Stimulated activated CD8-positive, alpha-beta memory T cell treated with anti-CD3 and anti-CD28 coated beads, Interleukin-15, amount 100 ng/mL, for 48 hours (primary cell): ENCODE measurements around the gene CNPPD1.

Experiments
- DNase-seq, 2 donors: peaks; one replicate each; pipeline ENCODE4 v3.0.0-alpha.2; 2020; ENCODE audit warnings: low read depth in 2 of 2

The CNPPD1 gene

DNA sequence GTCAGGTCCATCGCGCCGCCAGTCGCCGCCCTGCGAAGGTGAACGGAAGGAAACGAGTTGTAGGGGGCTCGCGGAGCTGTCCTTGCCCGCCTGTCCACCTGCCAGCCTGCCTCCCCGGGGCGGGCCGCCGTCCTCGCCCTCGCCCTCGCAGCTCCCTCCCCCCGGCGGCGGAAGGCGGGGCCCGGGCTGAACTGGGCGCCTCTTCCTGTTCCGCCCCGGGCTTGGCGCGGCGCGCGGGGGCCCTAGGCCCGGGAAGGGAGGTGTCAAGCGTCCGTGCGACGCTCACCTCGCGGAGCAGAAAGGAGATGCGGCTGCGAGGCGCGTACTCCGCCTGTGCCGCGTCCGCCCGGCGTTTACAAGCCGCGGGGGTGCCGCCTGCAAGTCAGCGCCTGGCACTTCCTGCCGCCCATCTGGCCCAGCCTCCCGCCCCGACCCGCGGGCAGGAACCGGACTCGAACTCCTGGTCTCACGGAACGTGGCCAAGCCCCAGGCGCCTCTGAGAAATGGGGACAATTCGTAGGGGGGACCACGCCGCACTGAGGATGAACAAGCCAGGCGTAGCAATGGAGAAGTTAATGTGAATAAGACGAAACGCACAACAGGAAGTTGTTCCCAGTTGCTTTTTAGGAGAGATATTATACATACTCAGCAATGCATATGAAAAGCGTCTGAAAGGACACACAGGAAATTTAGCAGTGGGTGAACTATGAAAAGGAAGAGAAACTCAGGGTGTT is at the start of gene CNPPD1:
CNPPD1 (minus strand) TSS at position 108 of the 734 bp plus-strand sequence; CDS start at position 11, 97 bp downstream.
- peak; percentile 84 to 85 for DNase-seq

- DNase-seq: no peak
Measured at GRCh38 chr2:219225350-219225749, 48.6 kb upstream of the CNPPD1 start.

DNA sequence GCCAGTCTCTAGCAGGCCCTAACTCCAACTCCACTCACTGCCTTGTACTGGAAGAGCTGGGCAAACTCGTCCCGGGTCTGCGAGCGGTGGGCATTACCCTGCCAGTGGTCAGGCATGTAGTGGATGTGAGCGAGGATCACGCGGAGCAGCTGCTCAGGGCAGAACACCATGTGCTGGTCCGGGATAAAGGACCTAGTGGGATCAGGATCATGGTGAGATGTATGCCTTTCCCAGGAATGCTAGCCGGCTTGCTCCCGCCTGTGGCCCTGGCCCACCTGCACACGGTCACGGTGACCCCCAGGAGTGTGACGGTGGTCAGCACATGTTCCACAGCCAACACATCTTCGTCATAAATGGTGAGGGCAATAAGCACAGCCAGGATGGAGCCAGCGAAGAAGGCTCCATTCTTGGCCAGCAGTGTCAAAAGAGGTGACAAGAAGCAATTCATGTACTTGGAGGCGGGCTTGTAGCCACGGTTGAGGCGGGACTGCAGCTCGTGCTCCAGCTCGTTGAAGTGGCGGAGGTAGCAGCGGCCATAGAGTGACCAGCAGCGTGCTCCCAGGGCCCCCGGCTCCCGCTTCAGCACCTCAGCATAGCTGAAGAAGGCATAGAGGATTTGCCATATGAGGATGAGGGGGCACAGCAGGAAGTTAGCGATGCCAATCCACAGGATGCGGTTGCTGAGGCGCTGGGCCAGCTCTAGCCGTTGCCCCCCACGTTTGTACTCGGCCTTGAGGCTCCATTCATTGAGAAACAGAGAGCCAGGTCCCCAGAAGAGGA is 47.3 kb upstream of the CNPPD1 start:
- no peak for DNase-seq

DNA sequence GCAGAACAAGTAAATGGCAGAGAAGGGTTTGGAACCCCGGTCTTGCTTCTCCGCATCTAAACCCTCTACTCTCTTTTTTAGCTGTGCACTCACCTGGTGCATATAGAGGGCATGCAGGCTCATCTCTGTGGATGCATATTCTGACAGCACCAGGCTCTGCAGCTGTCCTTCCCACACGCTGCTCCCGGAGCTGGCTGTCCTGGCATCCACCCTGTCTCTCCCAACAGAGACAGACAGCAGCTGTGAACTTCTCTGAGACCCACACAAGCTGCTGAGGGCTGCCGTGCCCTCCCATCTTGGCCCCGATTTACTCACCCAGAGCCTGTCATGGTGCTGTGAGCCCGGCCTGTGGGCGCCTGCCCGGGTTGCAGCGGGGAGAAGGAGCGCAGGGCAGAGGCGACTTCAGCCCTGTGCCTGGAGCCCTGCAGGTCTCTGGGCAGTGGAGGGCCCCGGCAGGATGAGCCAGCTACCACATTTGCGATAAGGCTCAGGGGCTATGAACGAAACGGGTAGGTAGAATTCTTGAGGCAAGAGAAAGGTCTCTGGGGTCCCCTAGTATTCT is 45.3 kb upstream of the CNPPD1 start:
- no peak for DNase-seq

- no peak for DNase-seq
Measured at GRCh38 chr2:219220652-219221402, 44.1 kb upstream of the CNPPD1 start.

GRCh38 chr2:219219784-219220532 is 43.2 kb upstream of the CNPPD1 start:
- no peak for DNase-seq

DNA sequence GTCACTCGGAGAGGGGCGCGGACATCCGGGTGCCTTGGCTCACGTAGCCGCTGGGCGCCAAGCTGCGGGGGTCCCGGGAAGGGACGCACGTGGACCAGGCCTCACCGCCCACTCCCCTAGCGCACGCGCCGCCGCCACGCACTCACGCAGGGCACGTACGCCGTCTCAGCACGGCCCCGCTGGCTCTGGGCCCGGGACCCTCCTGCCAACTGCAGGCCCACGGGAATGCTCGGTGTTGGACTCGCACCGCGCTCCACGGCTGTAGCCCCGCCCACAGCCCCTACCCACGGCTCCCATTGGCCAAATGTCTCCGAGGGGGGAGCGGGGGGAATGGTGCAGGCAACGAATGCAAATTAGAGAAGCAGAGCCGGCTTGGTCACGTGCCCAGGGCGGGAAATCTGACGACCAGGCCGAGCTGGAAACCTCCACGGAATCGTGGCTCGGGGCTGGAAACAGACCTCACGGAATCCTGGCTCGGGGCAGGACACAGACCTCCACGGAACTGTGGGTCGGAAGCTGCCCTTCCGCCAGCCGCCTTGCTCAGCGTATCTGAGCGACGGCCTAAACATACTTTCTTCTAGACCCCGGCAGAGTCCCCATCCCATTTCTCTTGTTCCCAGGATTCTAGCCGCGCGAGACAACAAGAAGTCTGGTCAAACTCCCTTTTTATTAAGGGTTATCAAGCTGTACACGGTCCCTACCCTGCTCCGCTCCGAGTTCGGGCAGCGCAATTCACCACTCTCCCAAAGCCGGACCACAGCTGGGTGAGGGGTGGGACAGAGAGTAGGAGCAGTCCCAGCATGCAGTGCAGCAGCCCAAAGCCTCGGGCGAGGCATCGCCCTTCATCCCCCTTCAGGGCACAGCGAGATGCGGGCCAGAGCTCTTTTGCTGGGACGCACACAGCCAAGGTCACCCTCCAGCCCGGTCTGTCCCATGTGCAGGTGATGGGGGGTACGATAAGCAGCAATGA is 42.3 kb upstream of the CNPPD1 start, which contains the start of gene ABCB6:
ABCB6 (minus strand) TSS at position 227 of the 970 bp plus-strand sequence. CDS start 285 bp downstream, outside the sequence.
- DNase-seq: peak; percentile 79 to 86

DNA sequence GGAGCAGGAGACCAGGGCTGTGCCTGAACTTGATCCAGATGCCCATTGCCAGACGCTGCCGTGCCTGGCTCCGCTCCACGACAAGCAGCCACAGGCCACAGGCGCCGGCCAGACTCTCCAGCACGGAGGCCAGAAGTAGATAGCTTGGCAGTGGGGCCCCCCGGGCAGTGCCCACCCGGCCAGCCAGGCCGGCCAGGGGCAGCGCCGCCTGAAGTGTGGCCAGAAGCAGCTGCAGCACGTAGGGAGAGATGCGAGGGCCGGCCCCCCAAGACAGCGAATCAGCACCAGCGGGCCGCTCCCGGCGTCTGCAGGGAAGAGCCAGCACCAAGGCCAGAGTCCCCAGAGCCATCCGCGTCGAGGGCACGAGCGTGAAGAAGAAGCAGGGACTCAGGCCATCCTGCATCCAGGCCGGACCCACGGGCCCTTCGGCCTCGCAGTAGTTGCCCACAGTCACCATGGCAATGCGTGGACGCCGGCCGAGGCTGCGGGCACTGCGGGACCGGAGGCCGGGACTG is 41.5 kb upstream of the CNPPD1 start:
- no peak for DNase-seq

DNA sequence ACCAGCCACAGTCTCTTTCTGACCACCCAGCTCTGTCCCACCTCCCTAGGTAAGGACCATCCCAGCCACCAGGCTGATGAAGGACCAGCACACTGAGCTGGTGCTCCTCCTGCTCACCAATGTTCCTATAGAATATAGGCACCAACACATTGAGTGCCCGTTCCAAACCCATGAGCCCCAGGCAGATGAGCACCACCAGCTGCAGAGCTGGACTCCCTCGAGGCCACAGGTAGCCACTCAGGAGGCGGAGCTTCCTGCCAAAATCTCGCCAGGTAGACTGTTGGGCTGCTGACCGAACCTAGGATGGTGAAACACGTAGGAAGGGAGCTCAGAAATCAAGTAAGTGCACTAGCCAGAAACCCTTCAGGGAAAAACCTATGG is 39.8 kb upstream of the CNPPD1 start:
- no peak for DNase-seq

DNA sequence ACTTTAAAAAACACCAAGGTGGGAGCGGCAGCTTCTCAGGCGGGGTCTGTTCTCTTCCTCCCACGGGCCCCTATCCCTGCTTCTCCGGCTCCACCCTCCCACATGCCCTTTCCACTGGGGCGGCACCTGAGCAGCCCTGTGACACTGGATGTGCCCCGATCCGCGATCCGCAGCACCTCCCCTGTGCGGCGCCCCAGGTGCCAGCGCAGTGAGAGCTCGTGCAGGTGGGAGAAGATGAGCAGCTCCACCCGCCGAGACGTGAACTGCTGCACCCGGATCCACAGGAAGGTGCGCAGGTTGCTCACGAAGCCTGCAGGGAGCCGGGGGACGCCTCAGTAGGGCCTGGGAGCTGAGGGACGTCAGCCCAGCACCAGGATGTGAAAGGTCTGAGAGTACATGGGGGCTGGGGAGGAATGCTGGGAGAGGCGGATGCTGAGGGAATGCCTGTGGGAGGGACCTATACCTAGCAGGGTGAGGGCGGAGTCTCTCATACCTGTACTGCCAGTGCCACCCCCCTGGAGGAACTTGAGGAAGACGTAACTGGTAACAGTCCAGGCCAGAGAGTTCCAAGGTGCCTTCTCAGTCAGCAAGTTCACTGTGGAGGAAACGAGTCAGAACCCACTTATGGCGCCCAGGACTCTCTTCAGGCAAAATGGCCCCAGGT is 39.3 kb upstream of the CNPPD1 start:
- DNase-seq: no peak

DNA sequence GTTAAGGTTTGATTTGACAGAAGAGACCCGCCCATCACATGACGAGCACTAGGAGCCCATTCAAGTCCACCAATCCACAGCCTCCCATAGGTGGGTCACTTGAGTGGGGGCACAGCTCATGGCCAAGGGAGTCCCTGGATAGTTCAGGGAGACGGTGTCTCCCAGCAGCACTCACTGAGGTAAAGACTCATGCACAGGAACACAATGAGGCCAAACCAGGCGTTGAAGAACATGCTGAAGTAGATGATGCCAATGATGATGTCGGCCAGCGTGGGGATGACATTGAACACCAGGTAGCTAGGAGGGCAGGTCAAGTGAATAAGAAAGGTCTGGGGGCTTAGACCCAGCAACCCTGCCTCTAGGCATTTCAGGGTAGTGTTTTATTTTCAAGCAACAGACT is 38.1 kb upstream of the CNPPD1 start:
- DNase-seq: no peak

GRCh38 chr2:219214141-219214540 is 37.4 kb upstream of the CNPPD1 start:
- DNase-seq: no peak

DNA sequence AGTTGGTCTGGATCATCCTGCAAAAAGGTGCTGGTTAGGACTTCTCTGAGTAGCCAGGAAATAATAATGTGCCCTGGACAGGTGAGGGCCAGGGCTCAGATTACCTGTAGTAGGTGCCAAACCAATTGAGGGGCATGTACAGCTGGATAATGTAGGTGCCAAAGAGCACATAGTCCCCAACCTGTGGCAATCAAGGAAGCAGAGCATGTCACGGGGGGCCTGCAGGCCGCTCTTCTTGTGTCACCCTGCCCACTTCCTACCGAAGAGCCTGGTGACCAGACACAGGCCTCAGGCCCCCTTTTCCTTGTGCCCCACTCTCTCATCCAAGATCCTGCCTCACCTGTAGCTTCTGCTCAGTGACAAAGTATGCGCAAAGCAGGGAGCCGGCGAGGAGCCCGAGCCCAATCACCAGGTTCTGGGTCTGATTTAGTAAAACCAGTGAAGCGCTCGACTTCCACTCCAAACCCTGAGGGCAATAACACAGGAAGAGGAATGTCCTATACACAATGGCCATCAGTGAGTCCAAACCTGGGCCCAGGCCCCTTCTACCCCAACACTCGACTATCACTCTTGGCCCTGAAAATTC is 36.9 kb upstream of the CNPPD1 start:
- no peak for DNase-seq

DNA sequence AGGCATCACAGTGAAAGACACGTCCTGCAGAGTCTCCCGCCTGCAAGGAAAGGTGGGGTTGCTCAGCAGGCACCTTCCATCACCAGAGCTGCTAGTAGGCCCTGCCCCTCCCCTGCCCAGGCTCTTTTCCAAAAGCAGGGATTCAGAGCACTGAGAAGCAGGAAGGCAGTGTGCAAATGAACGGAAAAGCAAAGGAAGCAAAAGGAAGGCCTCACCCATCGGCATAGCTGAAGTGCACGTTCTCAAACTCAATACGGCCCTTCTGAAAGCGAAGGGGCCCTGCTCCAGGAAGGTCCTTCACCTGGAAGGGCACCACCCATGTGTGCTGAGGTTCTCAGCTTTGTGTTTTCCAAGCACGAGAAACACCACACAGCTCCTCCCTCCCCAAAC is 36.3 kb upstream of the CNPPD1 start:
- no peak for DNase-seq

GRCh38 chr2:219210886-219211362 is 34.2 kb upstream of the CNPPD1 start:
- DNase-seq: no peak

GRCh38 chr2:219210196-219210885 is 33.6 kb upstream of the CNPPD1 start:
- DNase-seq: no peak

GRCh38 chr2:219209236-219210195 is 32.8 kb upstream of the CNPPD1 start:
- DNase-seq: no peak
